ENCODE measurements around the gene FSTL1. TPM values are rescaled to one million over a fixed set of nuclear protein-coding genes. Genes with fewer than 3 reads are reported as not detected.

The FSTL1 gene
- total and polyA plus RNA-seq, 2 of the 8 experiments (the other 6 are each of a cell fraction or from before 2014, with no cell fraction given): 158 to 516 TPM

DNA sequence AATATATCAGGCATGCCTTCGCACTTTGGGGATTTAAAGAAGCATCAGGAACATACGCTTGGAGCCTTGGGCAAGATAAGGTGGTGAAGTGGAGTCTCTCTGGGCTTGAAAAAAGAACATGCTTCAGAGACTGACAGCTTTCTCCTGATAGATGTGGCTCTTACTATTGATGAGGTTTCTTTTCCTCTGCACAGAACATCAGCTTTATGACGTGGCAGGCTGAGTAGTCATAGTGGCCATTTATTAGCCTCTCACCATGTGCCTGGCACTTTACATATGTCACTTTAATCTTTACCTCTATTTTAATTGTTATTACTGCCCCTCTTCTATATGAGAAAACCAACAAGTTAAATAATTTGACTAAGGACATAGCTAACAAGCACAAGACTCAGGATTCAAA is 82.6 kb downstream of the FSTL1 start:
- H2BK12ac ChIP-seq (ENCODE audit: low read depth, low read length): no peak overlapping the region
- H3K4me2 ChIP-seq (ENCODE audit: insufficient read depth in 1 of 2, low read depth in 2 of 2, low read length in 2 of 2): no peak overlapping the region
- H2BK15ac ChIP-seq (ENCODE audit: low read length): no peak overlapping the region
- CTCF ChIA-PET (ENCODE audit: partially characterized antibody): interaction anchor here (1.0 to 1.2 kb wide), 2 partner anchors 49 to 139 kb away, joined by 3 read pairs; no protein-coding TSS in a partner anchor
- no peak for FAIRE-seq
- no peaks in the 10 kb centered on the region for H3K27me3 ChIP-seq (replicated peaks in 1 of 4; ENCODE audit: control insufficient read depth in 3 of 4, extremely low read depth in 1 of 4, insufficient read depth in 3 of 4, low read length in 3 of 4)
- H2BK20ac ChIP-seq (ENCODE audit: low read length): no peak overlapping the region
- H4K8ac ChIP-seq (ENCODE audit: extremely low read depth, insufficient read depth, low read length): no peak overlapping the region
- no peak overlapping the region for H3K4ac ChIP-seq (replicated peaks; ENCODE audit: insufficient read length, low read depth, low read length)
- H4K5ac ChIP-seq (ENCODE audit: insufficient read length, low read depth, low read length): no peak overlapping the region
- no peak overlapping the region for H3K18ac ChIP-seq (ENCODE audit: extremely low read depth, low read length)
- no peak overlapping the region for H2BK5ac ChIP-seq (ENCODE audit: low read depth, low read length)
- no peaks in the 10 kb centered on the region for H3K23me2 ChIP-seq (ENCODE audit: low read depth, low read length)
- no peak overlapping the region for H2AK5ac ChIP-seq (ENCODE audit: low read depth, low read length)
- H3K36me3 ChIP-seq (ENCODE audit: control insufficient read depth in 2 of 4, insufficient read depth in 4 of 4, low read length in 3 of 4): no peaks in the 10 kb centered on the region
- H4K20me1 ChIP-seq (replicated peaks in 1 of 2; ENCODE audit: control insufficient read depth in 1 of 2, insufficient read depth in 2 of 2, low read length in 2 of 2): no peaks in the 10 kb centered on the region
- WGBS, 2 experiments (ENCODE audit: extremely low coverage in 1 of 2, insufficient coverage in 1 of 2, insufficient read length in 1 of 2, insufficient replicate concordance in 2 of 2, low coverage in 1 of 2, low lambda C conversion rate in 2 of 2, missing lambda C conversion rate in 1 of 2): 87% methylated on average over 3 of the region's 3 CpGs; no CpG with 5 or more reads in 1 of the 2 experiments
- no peaks in the 10 kb centered on the region for H3K79me2 ChIP-seq (ENCODE audit: control insufficient read depth in 1 of 2, insufficient read depth in 2 of 2, low read length in 2 of 2)
- no peaks in the 10 kb centered on the region for H3K4me1 ChIP-seq (replicated peaks in 1 of 4; ENCODE audit: control insufficient read depth in 3 of 4, insufficient read depth in 4 of 4, low read length in 3 of 4)
- no peak overlapping the region for H2AFZ ChIP-seq (ENCODE audit: low read length)
- no peak overlapping the region for H4K91ac ChIP-seq (replicated peaks; ENCODE audit: insufficient read length, low read length)
- no peak overlapping the region for H3K4me3 ChIP-seq (ENCODE audit: extremely low read depth in 1 of 4, insufficient read depth in 2 of 4, low read depth in 3 of 4, low read length in 4 of 4)
- no peak overlapping the region for H2BK120ac ChIP-seq (replicated peaks; ENCODE audit: low read depth, low read length)
- H3K9me3 ChIP-seq (ENCODE audit: insufficient read depth in 2 of 2, low read depth in 1 of 2, low read length in 1 of 2): no peaks in the 10 kb centered on the region
- no peaks in the 10 kb centered on the region for H3K79me1 ChIP-seq (ENCODE audit: low read depth, low read length)
- no peak overlapping the region for H3K27ac ChIP-seq (ENCODE audit: low read depth, low read length)
- H3K9ac ChIP-seq (replicated peaks in 1 of 4; ENCODE audit: extremely low read depth in 1 of 4, low read depth in 3 of 4, low read length in 3 of 4): no peak overlapping the region
- no peak for DNase-seq (ENCODE audit: low read depth in 1 of 2, low spot score in 2 of 2)
- H3K23ac ChIP-seq (ENCODE audit: insufficient read length): no peak overlapping the region
- H3K56ac ChIP-seq (replicated peaks; ENCODE audit: insufficient read length, low read depth, low read length): no peak overlapping the region
- H3K14ac ChIP-seq (ENCODE audit: insufficient read length): no peak overlapping the region
- POLR2A ChIA-PET (ENCODE audit: partially characterized antibody): no interaction called here
- TF ChIP-seq NANOG (IDR thresholded peaks at IDR 0.05; ENCODE audit: insufficient read depth, low read depth, low read length, poor library complexity, severe bottlenecking) (no peak), KDM1A (IDR thresholded peaks at IDR 0.05; ENCODE audit: borderline replicate concordance, low read length) (no peak), CREB1 (IDR thresholded peaks at IDR 0.05) (no peak)
